Measurements from ENCODE around the gene SFI1. TPM values are rescaled to one million over a fixed set of nuclear protein-coding genes. Genes with fewer than 3 reads are reported as not detected.
"Not testable (repeated sequence)": the region's sequence is repeated elsewhere in the genome, so short reads cannot be mapped to it uniquely, and the experiment has no call there.

Gene SFI1
- total RNA-seq, 2 donors from 2014 or later, result 27.8 to 46.8 TPM

- Histone ChIP-seq H3K4me3 (no peak overlapping the region), H3K27ac (no peak overlapping the region), H3K36me3 (replicated peaks in 1 of 2; ENCODE audit: insufficient read depth in 1 of 2, low read depth in 2 of 2) (no peaks in the 10 kb centered on the region), H3K27me3 (no peaks in the 10 kb centered on the region), H3K4me1 (no peaks in the 10 kb centered on the region), H3K9me3 (no peaks in the 10 kb centered on the region)
- WGBS, 2 donors, result 96% methylated on average over 5 of the region's 5 CpGs
- DNase-seq, result no peak
- TF ChIP-seq CTCF (IDR thresholded peaks at IDR 0.05), result no peak
- TF ChIP-seq POLR2A (IDR thresholded peaks at IDR 0.05), result no peak
- intact Hi-C loops (cut with DNase I), result no loop called here
- no peak for ATAC-seq
These were observed 44.6 kb downstream of the SFI1 start for GRCh38 chr22:31540966-31541365.

GRCh38 chr22:31544481-31545480, 48.4 kb downstream of the SFI1 start:
- 79 to 86% methylated on average over 14 to 15 of the region's 15 CpGs for WGBS, 2 donors
- Histone ChIP-seq H3K4me1 (no peaks in the 10 kb centered on the region), H3K4me3 (no peak overlapping the region), H3K9me3 (no peaks in the 10 kb centered on the region), H3K27me3 (no peaks in the 10 kb centered on the region), H3K27ac (no peak overlapping the region), H3K36me3 (replicated peaks in 1 of 2; ENCODE audit: insufficient read depth in 1 of 2, low read depth in 2 of 2) (no peaks in the 10 kb centered on the region)
- intact Hi-C loops (cut with DNase I), result no loop called here
- no peak for DNase-seq
- no peak for ATAC-seq
- TF ChIP-seq POLR2A (IDR thresholded peaks at IDR 0.05) (no peak), CTCF (IDR thresholded peaks at IDR 0.05) (no peak)

GRCh38 chr22:31550871-31551370, 54.6 kb downstream of the SFI1 start:
- Histone ChIP-seq H3K36me3 (replicated peaks in 1 of 2; ENCODE audit: insufficient read depth in 1 of 2, low read depth in 2 of 2) (peaks cover 0 to 11% of the 10 kb centered on the region in 2 donors), H3K4me3 (no peak overlapping the region), H3K27ac (no peak overlapping the region), H3K27me3 (no peaks in the 10 kb centered on the region), H3K4me1 (no peaks in the 10 kb centered on the region), H3K9me3 (no peaks in the 10 kb centered on the region)
- DNase-seq (no peak), ATAC-seq (no peak)
- TF ChIP-seq CTCF (IDR thresholded peaks at IDR 0.05) (no peak), POLR2A (IDR thresholded peaks at IDR 0.05) (no peak)
- WGBS, 2 donors, result 69 to 80% methylated on average over 4 of the region's 4 CpGs
- intact Hi-C loops (cut with DNase I), result no loop called here

GRCh38 chr22:31556627-31557203, 60.4 kb downstream of the SFI1 start:
- Histone ChIP-seq H3K27ac (no peak overlapping the region), H3K36me3 (replicated peaks in 1 of 2; ENCODE audit: insufficient read depth in 1 of 2, low read depth in 2 of 2) (no peaks in the 10 kb centered on the region), H3K4me3 (no peak overlapping the region), H3K9me3 (no peaks in the 10 kb centered on the region), H3K27me3 (no peaks in the 10 kb centered on the region), H3K4me1 (peaks cover 8% of the 10 kb centered on the region)
- no peak for TF ChIP-seq POLR2A (IDR thresholded peaks at IDR 0.05)
- TF ChIP-seq CTCF (IDR thresholded peaks at IDR 0.05), result peak; percentile 29 to 55 (median 47)
- WGBS, 2 donors, result 68 to 72% methylated on average over 9 of the region's 9 CpGs
- ATAC-seq, result no peak
- peak in 1 of 4 donors; percentile 10 for DNase-seq
- intact Hi-C loops (cut with DNase I), result no loop called here

GRCh38 chr22:31558546-31558945, 62.2 kb downstream of the SFI1 start:
- ATAC-seq; H3K27me3 ChIP-seq; H3K36me3 ChIP-seq (replicated peaks in 1 of 2; ENCODE audit: insufficient read depth in 1 of 2, low read depth in 2 of 2); H3K27ac ChIP-seq; H3K9me3 ChIP-seq; DNase-seq; H3K4me3 ChIP-seq; H3K4me1 ChIP-seq; intact Hi-C loops (cut with DNase I): not testable (repeated sequence)
- 86 to 88% methylated on average over 9 of the region's 9 CpGs for WGBS, 2 donors
